NCI-H2081 treated with DMSO at 0.1 percent for 48 hours (cell line): Measurements from ENCODE around the gene CAMK2D.

ENCODE experiments used
- DNase-seq: peaks from one replicate; lab custom pipeline; 2025; lab: John Stamatoyannopoulos, UW

CAMK2D gene

GRCh38 chr4:113763029-113763285, 1.4 kb upstream of the CAMK2D start:
- no peak for DNase-seq

- DNase-seq = peak; percentile 85
Observed at GRCh38 chr4:113762186-113763028, 869 bp upstream of the CAMK2D start.

- no peak for DNase-seq
Observed at GRCh38 chr4:113760795-113761619, 531 bp downstream of the CAMK2D start.

- DNase-seq = no peak
Observed at GRCh38 chr4:113760094-113760794, 1.3 kb downstream of the CAMK2D start.

GRCh38 chr4:113759696-113760093, 1.8 kb downstream of the CAMK2D start:
- no peak for DNase-seq

GRCh38 chr4:113758372-113758771, 3.2 kb downstream of the CAMK2D start:
- DNase-seq = no peak

GRCh38 chr4:113757486-113757885, 4.1 kb downstream of the CAMK2D start:
- DNase-seq = no peak

- DNase-seq = no peak
Observed at GRCh38 chr4:113756005-113756410, 5.5 kb downstream of the CAMK2D start.

- DNase-seq = no peak
Observed at GRCh38 chr4:113750734-113751133, 10.8 kb downstream of the CAMK2D start.

- no peak for DNase-seq
Observed at GRCh38 chr4:113750296-113750695, 11.2 kb downstream of the CAMK2D start.

- DNase-seq = no peak
Observed at GRCh38 chr4:113749178-113749577, 12.4 kb downstream of the CAMK2D start.

- no peak for DNase-seq
Observed at GRCh38 chr4:113747949-113748348, 13.6 kb downstream of the CAMK2D start.

- DNase-seq = no peak
Observed at GRCh38 chr4:113745711-113746110, 15.8 kb downstream of the CAMK2D start.

GRCh38 chr4:113744667-113745240, 16.8 kb downstream of the CAMK2D start:
- DNase-seq = no peak

GRCh38 chr4:113743690-113744089, 17.8 kb downstream of the CAMK2D start:
- DNase-seq = no peak

- DNase-seq = no peak
Observed at GRCh38 chr4:113742643-113743042, 18.9 kb downstream of the CAMK2D start.

GRCh38 chr4:113741956-113742355, 19.6 kb downstream of the CAMK2D start:
- DNase-seq = no peak

- DNase-seq = no peak
Observed at GRCh38 chr4:113740857-113741379, 20.6 kb downstream of the CAMK2D start.

GRCh38 chr4:113739197-113739596, 22.3 kb downstream of the CAMK2D start:
- DNase-seq = no peak

- no peak for DNase-seq
Observed at GRCh38 chr4:113738251-113738650, 23.3 kb downstream of the CAMK2D start.

GRCh38 chr4:113733685-113734084, 27.9 kb downstream of the CAMK2D start:
- DNase-seq = no peak

GRCh38 chr4:113732967-113733527, 28.5 kb downstream of the CAMK2D start:
- no peak for DNase-seq
